ENCODE data around the gene TMEM135.

GRCh38 chr11:87030458-87031054 lies 7.2 kb upstream of the TMEM135 start:
- no peak for TF ChIP-seq CTCF (conservative IDR thresholded peaks at IDR 0.05; ENCODE audit: low read depth, low read length)
- TF ChIP-seq EZH2 (IDR thresholded peaks at IDR 0.05; ENCODE audit: borderline replicate concordance, low read depth, low read length, poor library complexity, severe bottlenecking): no peak
